ENCODE measurements around the gene HOXB5.

DNA sequence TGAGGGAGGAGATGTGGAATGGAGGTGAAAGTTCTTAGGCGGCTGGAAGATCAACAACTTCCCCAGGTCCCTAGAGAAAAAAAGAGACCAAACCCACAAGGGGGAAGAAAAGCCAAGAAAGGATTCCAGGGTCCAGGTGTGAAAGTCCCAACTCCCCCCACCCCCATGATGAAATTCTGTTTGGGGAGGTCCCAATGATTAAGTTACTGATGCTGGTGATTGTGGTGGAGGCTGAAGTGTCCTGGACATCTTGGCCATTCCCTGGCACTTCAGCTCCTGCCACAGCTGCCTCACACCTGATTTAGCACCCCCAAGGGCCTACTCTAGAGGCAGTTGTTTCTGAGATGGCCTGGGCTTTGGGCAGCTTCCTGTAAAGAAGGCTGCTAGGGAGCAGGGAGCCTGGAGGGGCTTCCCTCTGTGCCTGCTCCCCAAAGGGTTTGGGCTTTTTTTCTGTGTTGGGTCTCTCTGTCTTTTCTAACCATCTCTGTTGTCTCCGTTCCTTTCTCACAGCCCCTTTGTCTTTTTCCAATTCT, 28.5 kb downstream of the HOXB5 start:
- TF ChIP-seq, protein P1, sequence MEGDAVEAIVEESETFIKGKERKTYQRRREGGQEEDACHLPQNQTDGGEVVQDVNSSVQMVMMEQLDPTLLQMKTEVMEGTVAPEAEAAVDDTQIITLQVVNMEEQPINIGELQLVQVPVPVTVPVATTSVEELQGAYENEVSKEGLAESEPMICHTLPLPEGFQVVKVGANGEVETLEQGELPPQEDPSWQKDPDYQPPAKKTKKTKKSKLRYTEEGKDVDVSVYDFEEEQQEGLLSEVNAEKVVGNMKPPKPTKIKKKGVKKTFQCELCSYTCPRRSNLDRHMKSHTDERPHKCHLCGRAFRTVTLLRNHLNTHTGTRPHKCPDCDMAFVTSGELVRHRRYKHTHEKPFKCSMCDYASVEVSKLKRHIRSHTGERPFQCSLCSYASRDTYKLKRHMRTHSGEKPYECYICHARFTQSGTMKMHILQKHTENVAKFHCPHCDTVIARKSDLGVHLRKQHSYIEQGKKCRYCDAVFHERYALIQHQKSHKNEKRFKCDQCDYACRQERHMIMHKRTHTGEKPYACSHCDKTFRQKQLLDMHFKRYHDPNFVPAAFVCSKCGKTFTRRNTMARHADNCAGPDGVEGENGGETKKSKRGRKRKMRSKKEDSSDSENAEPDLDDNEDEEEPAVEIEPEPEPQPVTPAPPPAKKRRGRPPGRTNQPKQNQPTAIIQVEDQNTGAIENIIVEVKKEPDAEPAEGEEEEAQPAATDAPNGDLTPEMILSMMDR (IDR thresholded peaks at IDR 0.05): no peak
- TF ChIP-seq POLR2A (IDR thresholded peaks at IDR 0.05): no peak
